GM10248 (cell line): ENCODE measurements around the gene KCNK17.
"Not testable (repeated sequence)": the region's sequence is repeated elsewhere in the genome, so short reads cannot be mapped to it uniquely, and the experiment has no call there.

Source experiments
- CTCF ChIA-PET: fragments of 300-600 bp; sonication (Branson Sonifier 250); formaldehyde crosslinking; extraction: SDS; loops from one replicate; lab custom pipeline; 2021; ENCODE audit warnings: antibody characterized with exemption; lab: Yijun Ruan, JAX
- POLR2A ChIA-PET: fragments of 350-650 bp; sonication (Branson Sonifier 250); formaldehyde crosslinking; extraction: SDS; loops from one replicate; lab custom pipeline; 2020; ENCODE audit warnings: antibody characterized with exemption; lab: Yijun Ruan, JAX
- DNase-seq: peaks from one replicate; pipeline ENCODE4 v3.0.0; 2012; ENCODE audit errors: extremely low spot score
- TF ChIP-seq, protein P1 (sequence below): IDR thresholded peaks from 2 replicates; pipeline ENCODE4 v1.5.1; 2012; ENCODE audit warnings: mild to moderate bottlenecking, low read depth; ENCODE audit errors: extremely low read depth, missing control alignments, control extremely low read depth

KCNK17 gene

GRCh38 chr6:39287601-39288000 is 26.6 kb downstream of the KCNK17 start:
- POLR2A ChIA-PET = no interaction called here
- CTCF ChIA-PET = no interaction called here
- TF ChIP-seq, protein P1, sequence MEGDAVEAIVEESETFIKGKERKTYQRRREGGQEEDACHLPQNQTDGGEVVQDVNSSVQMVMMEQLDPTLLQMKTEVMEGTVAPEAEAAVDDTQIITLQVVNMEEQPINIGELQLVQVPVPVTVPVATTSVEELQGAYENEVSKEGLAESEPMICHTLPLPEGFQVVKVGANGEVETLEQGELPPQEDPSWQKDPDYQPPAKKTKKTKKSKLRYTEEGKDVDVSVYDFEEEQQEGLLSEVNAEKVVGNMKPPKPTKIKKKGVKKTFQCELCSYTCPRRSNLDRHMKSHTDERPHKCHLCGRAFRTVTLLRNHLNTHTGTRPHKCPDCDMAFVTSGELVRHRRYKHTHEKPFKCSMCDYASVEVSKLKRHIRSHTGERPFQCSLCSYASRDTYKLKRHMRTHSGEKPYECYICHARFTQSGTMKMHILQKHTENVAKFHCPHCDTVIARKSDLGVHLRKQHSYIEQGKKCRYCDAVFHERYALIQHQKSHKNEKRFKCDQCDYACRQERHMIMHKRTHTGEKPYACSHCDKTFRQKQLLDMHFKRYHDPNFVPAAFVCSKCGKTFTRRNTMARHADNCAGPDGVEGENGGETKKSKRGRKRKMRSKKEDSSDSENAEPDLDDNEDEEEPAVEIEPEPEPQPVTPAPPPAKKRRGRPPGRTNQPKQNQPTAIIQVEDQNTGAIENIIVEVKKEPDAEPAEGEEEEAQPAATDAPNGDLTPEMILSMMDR = no peak
- no peak for DNase-seq

DNA sequence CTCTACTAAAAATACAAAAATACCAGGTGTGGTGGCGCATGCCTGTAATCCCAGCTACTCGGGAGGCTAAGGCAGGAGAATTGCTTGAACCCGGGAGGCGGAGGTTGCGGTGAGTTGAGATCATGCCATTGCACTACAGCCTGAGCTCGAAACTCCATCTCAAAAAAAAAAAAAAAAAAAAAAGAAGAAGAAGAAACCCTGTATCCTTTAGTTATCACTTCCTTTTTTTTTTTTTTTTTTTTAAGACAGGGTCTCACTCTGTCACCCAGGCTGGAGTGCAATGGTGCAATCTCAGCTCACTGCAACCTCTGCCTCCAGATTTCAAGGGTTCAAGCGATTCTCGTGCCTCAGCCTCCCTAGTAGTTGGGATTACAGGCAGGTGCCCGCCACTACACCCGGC is 27.6 kb downstream of the KCNK17 start:
- POLR2A ChIA-PET, DNase-seq, CTCF ChIA-PET: not testable (repeated sequence)

- ChIA-PET POLR2A (no interaction called here), CTCF (interaction anchor here (1.0 kb wide), 1 partner anchor 20 kb away, joined by 4 read pairs; no protein-coding TSS in a partner anchor)
- no peak for DNase-seq
- TF ChIP-seq, protein P1 = no peak
These were observed 31.4 kb downstream of the KCNK17 start for GRCh38 chr6:39282774-39283173.

DNA sequence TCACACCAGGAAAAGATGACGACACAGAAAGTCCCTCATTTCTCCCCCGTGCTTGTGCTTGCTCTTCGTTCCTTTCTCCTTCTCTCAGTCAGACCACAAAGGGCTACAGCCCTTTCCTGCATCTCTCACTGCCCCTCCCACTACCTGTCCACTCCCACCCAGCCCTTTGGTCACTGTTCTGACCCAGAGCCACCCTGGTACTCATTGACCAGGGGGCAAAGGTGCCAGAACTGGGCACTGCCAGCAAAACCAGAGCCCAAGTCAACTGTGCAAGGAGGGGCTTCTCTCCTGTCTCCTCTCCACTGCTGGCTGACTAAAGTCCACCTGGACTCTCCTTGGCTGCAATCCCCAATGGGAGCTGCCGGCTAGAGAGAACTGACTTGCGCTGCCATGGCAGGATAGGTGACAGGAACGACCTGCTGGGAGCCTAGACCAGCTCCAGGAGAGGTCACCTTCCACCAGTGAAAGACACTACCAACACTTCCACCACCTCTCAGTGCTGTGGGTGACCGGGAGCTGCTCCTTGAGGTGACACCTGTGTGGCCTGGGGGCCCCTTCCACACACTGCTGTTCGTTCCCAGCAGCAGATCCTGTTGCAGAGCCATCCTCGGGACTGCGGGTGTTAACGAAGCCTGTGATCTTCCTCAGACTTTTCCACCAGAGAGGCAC is 32.8 kb downstream of the KCNK17 start:
- ChIA-PET CTCF (no interaction called here), POLR2A (no interaction called here)
- no peak for DNase-seq
- TF ChIP-seq, protein P1 = no peak

- POLR2A ChIA-PET = no interaction called here
- TF ChIP-seq, protein P1 = no peak
- CTCF ChIA-PET = no interaction called here
- no peak for DNase-seq
These were observed 33.9 kb downstream of the KCNK17 start for GRCh38 chr6:39280247-39280731.

GRCh38 chr6:39279539-39279938 is 34.7 kb downstream of the KCNK17 start:
- ChIA-PET POLR2A (no interaction called here), CTCF (interaction anchor here (1.2 kb wide), 1 partner anchor 23 kb away, joined by 6 read pairs; no protein-coding TSS in a partner anchor)
- DNase-seq = no peak
- TF ChIP-seq, protein P1 = no peak

- CTCF ChIA-PET = interaction anchor here (0.9 kb wide), 1 partner anchor 9 kb away, joined by 3 read pairs; no protein-coding TSS in a partner anchor
- POLR2A ChIA-PET = no interaction called here
- TF ChIP-seq, protein P1 = no peak
- no peak for DNase-seq
These were observed 37.7 kb downstream of the KCNK17 start for GRCh38 chr6:39276379-39276995.
